HG03135 (cell line): ENCODE data around the gene SH2D3C.

Experiments
- ATAC-seq: cut with Tn5 transposase; IDR thresholded peaks from one replicate; pipeline ENCODE4 v1.9.1; 2021; ENCODE audit warnings: mild to moderate bottlenecking, moderate library complexity; ENCODE audit not compliant: unreplicated experiment

SH2D3C gene

DNA sequence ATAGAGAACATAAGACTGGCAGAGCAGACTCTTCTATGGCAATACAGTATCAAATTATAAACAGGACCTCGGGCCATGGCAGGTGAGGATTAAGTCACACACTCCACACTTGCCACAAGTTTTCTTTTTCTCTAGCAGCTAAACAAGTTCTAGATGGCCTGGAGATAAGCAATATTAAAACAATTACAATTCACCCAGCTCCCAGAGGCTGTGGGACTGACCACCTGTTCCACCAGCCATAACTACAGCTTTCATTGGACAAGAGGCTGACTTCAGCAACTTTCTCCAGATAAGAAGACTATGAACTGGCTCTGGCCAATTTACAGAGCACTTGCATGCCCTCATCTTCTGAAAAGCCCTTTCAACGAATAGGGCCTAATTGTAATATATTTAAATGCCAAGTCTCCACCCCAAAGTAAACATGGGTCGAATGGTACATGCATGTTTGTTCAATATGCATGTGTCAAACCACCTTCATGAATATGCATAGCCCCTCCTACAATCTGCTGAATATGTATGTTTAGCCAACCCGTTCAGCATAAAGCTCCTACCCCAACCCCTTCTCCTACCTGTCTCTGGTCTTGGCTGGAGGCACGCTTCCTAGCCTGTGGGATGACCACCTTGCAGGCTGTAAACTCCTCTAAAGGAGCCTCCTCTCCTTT lies 77.7 kb downstream of the SH2D3C start:
- no peak for ATAC-seq

DNA sequence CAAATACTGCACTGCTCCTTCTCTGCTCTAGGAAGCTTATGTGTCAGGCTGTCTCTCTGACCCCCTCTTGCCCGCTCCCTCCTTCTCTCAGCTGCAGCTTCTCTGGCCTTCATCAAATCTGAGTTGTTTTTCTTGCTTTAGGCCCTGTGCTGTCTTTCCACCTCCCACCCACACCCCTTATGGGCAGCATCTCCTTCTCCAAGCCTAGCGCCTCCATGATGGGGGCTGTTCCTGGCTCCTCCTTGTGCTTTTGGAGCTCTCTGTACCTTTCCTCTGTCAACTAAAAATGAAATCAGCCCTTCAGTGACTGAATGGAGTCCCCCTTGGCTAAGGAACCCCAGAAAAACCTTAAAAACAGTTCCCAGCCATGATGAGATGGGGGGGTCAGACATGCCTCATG lies 78.3 kb downstream of the SH2D3C start:
- no peak for ATAC-seq

DNA sequence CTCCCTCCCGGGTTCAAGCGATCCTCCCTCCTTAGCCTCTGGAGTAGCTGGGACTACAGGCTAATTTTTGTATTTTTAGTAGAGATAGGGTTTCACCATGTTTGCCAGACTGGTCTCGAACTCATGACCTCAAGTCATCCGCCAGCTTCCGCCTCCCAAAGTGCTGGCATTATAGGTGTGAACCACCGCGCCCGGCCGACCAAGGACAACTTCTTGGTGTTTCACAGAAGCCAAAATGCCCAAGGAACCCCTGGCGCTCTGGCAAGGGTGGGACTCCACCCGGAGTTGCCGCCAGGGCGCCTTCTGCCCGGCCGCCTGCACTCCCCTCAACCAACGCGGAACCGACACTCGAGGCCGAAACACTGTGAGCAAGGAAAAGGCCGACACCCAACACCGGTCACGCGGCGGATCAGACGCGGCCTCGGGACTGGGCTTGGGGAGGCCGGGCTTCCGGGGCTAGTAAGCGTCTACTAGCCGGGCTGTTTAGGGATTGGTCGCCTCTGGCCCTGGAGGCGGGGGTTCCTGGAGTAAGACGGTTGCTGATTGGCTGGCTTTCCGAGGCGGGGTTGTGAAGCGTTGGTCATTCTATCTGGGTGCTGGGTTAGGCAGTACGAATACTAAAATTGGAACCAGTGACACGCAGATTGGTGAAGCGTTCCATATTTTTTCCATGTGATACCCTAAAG lies 79.3 kb downstream of the SH2D3C start:
- peak; percentile 83 for ATAC-seq

DNA sequence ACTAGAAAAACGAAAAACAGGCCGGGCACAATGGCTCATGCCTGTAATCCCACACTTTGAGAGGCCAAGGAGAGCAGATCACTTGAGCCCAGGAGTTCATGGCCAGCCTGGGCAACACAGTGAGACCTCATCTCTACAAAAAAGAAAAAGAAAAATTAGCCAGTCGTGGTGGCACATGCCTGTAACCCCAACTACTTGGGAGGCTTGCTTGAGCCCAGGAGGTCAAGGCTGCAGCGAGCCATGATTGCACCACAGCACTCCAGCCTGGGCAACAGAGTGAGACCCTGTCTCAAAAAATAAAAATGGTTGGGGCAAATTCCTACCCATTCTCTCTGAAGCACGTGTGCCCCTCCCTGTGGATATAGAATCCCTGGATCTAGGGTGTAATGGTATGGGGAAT lies 80.1 kb downstream of the SH2D3C start:
- ATAC-seq, result no peak

DNA sequence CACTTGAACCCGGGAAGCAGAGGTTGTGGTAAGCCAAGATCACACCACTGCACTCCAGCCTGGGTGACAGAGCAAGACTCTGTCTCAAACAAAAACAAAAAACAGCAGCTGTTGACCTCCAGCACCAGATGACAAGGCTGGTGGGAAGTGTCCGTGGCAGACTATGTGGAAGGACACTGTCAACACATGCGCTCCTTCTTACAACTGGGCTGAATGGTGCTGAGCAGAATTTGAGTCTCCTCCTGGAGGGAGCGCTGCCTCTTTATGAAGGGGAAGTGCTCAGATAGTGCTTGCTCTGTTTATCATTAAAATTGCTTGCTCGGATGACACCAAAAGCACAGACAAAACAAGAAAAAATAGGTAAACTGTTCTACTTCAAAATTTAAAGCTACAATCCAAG lies 80.9 kb downstream of the SH2D3C start:
- no peak for ATAC-seq

DNA sequence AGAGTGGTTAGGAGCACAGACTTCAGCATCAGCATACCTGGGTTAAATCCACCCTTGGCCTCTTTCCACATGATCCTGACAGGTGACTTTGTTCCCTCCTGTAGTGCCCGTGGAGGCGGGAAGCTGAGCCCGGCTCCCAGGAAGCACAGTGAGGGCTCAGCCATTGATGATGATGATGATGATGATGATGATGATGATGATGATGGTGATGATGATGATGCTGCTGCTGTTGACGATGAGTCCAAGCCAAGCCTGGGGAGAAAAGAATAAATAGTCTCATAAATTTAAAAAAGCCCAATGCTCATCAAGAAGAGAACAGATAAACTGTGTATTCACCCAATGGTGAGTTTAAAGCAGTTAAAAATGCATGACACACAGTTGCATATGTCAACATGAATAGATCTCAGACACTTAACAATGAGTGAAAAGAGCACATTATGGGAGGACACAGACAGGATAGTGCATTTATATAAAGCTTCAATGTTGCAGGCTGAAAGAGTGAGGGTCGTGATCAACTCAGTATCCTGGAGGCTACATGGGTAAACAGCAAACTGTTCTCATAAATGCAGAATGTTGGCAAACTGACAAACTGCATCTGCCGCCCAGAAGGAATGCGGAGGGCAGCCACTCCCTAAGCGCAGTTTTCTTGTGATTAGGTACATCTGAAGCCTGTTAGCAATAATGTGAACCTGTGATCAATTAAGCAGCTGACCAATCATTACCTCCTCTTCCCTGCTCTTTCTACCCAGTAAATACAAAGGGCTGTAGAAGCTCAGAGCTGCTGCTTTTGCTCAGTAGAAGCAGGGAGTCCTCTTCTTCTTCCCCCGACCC lies 83.4 kb downstream of the SH2D3C start:
- no peak for ATAC-seq

DNA sequence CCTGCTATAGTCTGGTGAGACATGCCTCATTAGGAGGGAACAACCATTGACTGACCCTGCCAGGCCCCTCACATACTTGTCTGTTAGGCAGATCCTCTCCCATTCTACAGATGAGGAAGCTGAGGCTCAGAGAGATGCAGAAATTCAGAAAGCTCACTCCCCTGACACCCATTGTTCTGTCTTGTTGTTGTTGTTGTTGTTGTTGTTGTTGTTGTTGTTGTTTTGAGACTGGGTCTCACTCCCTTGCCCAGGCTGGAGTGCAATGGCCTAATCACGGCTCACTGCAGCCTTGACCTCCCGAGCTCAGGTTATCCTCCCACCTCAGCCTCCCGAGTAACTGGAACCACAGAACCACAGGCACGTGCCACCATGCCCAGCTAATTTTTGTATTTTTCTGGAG lies 84.8 kb downstream of the SH2D3C start:
- ATAC-seq, result no peak

DNA sequence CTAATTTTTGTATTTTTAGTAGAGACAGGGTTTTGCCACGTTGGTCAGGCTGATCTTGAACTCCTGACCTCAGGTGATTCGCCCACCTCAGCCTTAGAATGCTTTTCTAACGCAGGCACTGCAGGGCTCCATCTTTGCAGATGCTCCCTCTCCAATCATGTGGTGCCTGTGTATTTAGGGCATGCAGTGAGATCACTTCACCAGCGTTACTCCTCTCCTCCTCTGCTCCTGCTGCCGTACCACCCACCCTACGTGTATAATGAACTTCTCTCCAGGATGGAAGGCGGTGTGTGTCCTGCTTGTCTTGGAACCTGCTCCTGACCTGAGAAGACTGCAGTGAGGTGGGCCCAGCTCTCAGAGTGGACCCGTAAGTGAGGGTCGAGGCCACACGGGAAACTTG lies 85.3 kb downstream of the SH2D3C start:
- no peak for ATAC-seq

DNA sequence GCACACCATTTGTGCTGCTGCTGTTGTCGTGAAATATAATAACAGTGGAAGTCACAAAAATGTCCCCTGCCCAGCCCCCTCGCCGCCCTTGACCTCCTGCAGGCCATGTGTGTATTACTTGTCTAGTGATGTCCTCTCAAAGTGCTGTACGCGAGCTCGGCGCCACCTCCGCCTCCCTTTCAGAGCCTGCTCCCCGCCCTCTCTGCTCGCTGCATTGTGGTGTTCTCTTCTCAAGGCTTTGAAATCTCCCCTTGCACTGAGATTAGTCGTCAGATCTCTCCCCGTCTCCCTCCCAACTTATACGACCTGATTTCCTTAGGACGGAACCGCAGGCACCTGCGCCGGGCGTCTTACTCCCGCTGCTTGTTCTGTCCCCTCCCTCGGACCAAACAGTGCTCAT lies 86.4 kb downstream of the SH2D3C start:
- no peak for ATAC-seq

DNA sequence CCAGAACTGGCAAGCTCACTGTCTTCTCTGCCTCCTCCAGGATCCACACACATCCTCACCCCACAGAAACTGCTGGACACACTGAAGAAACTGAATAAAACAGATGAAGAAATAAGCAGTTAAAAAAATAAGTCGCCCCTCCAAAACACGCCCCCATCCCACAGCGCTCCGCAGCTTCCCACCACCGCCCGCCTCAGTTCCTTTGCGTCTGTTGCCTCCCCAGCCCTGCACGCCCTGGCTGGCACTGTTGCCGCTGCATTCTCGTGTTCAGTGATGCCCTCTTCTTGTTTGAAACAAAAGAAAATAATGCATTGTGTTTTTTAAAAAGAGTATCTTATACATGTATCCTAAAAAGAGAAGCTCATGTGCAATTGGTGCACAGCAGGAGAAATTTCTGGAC lies 87.7 kb downstream of the SH2D3C start:
- no peak for ATAC-seq

DNA sequence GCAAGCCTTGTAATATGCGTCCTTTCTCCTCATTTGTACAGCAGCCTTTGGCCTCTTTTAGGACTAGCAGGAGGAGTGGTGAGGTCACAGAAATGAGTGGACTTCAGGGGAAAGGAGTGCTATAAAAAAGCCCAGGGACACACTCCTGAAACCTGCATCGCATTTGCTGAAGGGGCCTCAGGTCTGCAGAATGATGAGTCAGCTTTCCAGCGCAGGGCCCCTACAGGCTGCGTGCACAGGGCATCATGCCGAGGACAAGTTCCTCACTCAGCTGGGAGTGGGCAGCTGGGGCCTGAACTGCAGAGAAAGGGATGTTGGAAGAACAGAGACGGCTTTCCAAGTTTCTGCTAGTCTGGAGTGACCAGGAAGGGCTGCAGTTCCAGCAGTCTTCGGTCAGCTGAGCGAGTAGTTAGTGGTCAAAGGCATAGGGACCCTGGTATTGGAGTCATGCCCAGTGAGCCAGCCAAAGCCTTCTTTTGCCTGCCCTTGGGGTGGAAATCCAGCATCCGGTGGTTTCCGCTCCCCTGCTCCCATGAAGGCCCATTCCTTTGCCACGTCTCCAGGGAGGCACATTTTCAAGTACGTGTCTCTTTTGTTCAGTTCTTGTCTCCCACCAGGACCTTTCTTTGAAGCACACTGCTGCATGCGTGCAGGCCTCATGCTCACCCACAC lies 89.0 kb downstream of the SH2D3C start:
- ATAC-seq, result no peak
